HL-60 (cell line): ENCODE data around the gene TMPRSS13.

Experiments used
- DNase-seq, 2 experiments: peaks; one replicate each; pipeline ENCODE4 v3.0.0-alpha.2; 2010 to 2020; ENCODE audit warnings: low read depth in 1 of 2, low spot score in 1 of 2
- H3K27ac ChIP-seq: fragments of 250-450 bp; sonication (Bioruptor Pico); replicated peaks from 2 replicates; pipeline ENCODE4 v1.5.1; 2020; ENCODE audit warnings: mild to moderate bottlenecking, moderate library complexity
- H3K27me3 ChIP-seq: fragments of 250-450 bp; sonication (Bioruptor Pico); 2 replicates; pipeline ENCODE4 v1.5.1; 2021; ENCODE audit warnings: mild to moderate bottlenecking, moderate library complexity; ENCODE audit not compliant: insufficient read depth, poor library complexity, severe bottlenecking
- H3K4me3 ChIP-seq: replicated peaks from 2 replicates; pipeline ENCODE4 v1.5.1; 2011; ENCODE audit warnings: mild to moderate bottlenecking, control low read depth, low read length; ENCODE audit not compliant: insufficient read depth
- CTCF ChIP-seq: IDR thresholded peaks from one replicate; pipeline ENCODE4 v1.5.1; 2011; ENCODE audit warnings: low read length, control low read depth, inconsistent platforms; ENCODE audit not compliant: insufficient read depth
- GABPA ChIP-seq: IDR thresholded peaks from 2 replicates; pipeline ENCODE4 v1.6.1; 2012; ENCODE audit warnings: low read depth
- POLR2AphosphoS5 ChIP-seq: IDR thresholded peaks from 2 replicates; pipeline ENCODE4 v1.6.1; 2012; ENCODE audit warnings: low read depth
- REST ChIP-seq: IDR thresholded peaks from 2 replicates; pipeline ENCODE4 v1.6.1; 2012; ENCODE audit warnings: low read depth; ENCODE audit not compliant: insufficient replicate concordance
- SPI1 ChIP-seq: IDR thresholded peaks from 2 replicates; pipeline ENCODE4 v1.6.1; 2012; ENCODE audit warnings: low read depth, mild to moderate bottlenecking, borderline replicate concordance

Gene TMPRSS13

GRCh38 chr11:117941976-117942654 is 12.9 kb upstream of the TMPRSS13 start:
- Histone ChIP-seq H3K27me3 (peaks cover 3% of the 10 kb centered on the region), H3K4me3 (no peak overlapping the region), H3K27ac (no peak overlapping the region)
- DNase-seq: no peak
- TF ChIP-seq REST (no peak), POLR2AphosphoS5 (no peak), GABPA (no peak), CTCF (no peak)

GRCh38 chr11:117941163-117941707 is 12.0 kb upstream of the TMPRSS13 start:
- no peak for DNase-seq
- peaks cover 3% of the 10 kb centered on the region for H3K27me3 ChIP-seq
- H3K4me3 ChIP-seq: no peak overlapping the region
- no peak overlapping the region for H3K27ac ChIP-seq
- TF ChIP-seq POLR2AphosphoS5 (no peak), SPI1 (no peak), REST (no peak), CTCF (no peak), GABPA (no peak)

GRCh38 chr11:117940736-117941135 is 11.5 kb upstream of the TMPRSS13 start:
- Histone ChIP-seq H3K4me3 (no peak overlapping the region), H3K27me3 (peaks cover 3% of the 10 kb centered on the region), H3K27ac (no peak overlapping the region)
- TF ChIP-seq SPI1 (no peak), REST (no peak), CTCF (no peak), POLR2AphosphoS5 (no peak), GABPA (no peak)
- DNase-seq: no peak
